Measurements from ENCODE around the gene CPNE9.

The CPNE9 gene

GRCh38 chr3:9779075-9779593 is 75.5 kb downstream of the CPNE9 start:
- no peak for DNase-seq (ENCODE audit: low spot score)

Measured in kidney tubule cell (primary cell).